WTC11 (cell line): ENCODE measurements around the gene MVD. TPM values are rescaled to one million over a fixed set of nuclear protein-coding genes. Genes with fewer than 3 reads are reported as not detected.

ENCODE experiments used
- ATAC-seq: fragments of 200-7000 bp; cut with Tn5 transposase; 2 replicates; pipeline ENCODE4 v1.10.0; 2021; ENCODE audit warnings: mild to moderate bottlenecking, moderate library complexity
- CTCF ChIA-PET: fragments of 300-600 bp; sonication (Branson Sonifier 250); formaldehyde crosslinking; loops from one replicate; lab custom pipeline; 2021; ENCODE audit warnings: antibody characterized with exemption; lab: Charles Lee
- POLR2A ChIA-PET: fragments of 350-600 bp; sonication (Branson Sonifier 250); formaldehyde crosslinking; loops from one replicate; lab custom pipeline; 2021; ENCODE audit warnings: antibody characterized with exemption; lab: Charles Lee
- DNase-seq: peaks from one replicate; pipeline ENCODE4 v3.0.0; 2021; ENCODE audit warnings: low spot score
- H3K27ac Mint-ChIP-seq: 2 replicates; pipeline ENCODE4 v1.8.0; 2021; ENCODE audit warnings: mixed read lengths
- H3K27me3 Mint-ChIP-seq: 2 replicates; pipeline ENCODE4 v1.8.0; 2021; ENCODE audit warnings: low read depth, mild to moderate bottlenecking, moderate library complexity, mixed read lengths
- H3K36me3 Mint-ChIP-seq: 2 replicates; pipeline ENCODE4 v1.8.0; 2021; ENCODE audit warnings: mixed read lengths
- H3K4me1 Mint-ChIP-seq: 2 replicates; pipeline ENCODE4 v1.8.0; 2022; ENCODE audit warnings: mixed read lengths
- H3K4me3 Mint-ChIP-seq: 2 replicates; pipeline ENCODE4 v1.8.0; 2021; ENCODE audit warnings: mild to moderate bottlenecking, moderate library complexity, mixed read lengths
- H3K9me3 Mint-ChIP-seq: 2 replicates; pipeline ENCODE4 v1.8.0; 2021; ENCODE audit warnings: mixed read lengths
- ATF3 ChIP-seq: sonication (generic); formaldehyde crosslinking; conservative IDR thresholded peaks from 2 replicates; pipeline ENCODE4 v1.8.1; 2022; ENCODE audit warnings: mild to moderate bottlenecking, missing genetic modification reagents
- ERG ChIP-seq: fragments of 250-450 bp; sonication (Bioruptor Pico); IDR thresholded peaks from 2 replicates; pipeline ENCODE4 v1.8.0; 2021; ENCODE audit warnings: mild to moderate bottlenecking
- ETV6 ChIP-seq: sonication (generic); formaldehyde crosslinking; IDR thresholded peaks from 2 replicates; pipeline ENCODE4 v1.8.1; 2022; ENCODE audit warnings: mild to moderate bottlenecking, missing genetic modification reagents
- FOXJ3 ChIP-seq: sonication (generic); formaldehyde crosslinking; IDR thresholded peaks from 2 replicates; pipeline ENCODE4 v1.9.0; 2021; ENCODE audit warnings: missing genetic modification reagents, mild to moderate bottlenecking, borderline replicate concordance
- FOXP1 ChIP-seq: sonication (generic); formaldehyde crosslinking; IDR thresholded peaks from 2 replicates; pipeline ENCODE4 v1.8.0; 2022; ENCODE audit warnings: missing genetic modification reagents, mild to moderate bottlenecking, moderate library complexity, borderline replicate concordance
- GABPB1 ChIP-seq: sonication (generic); formaldehyde crosslinking; IDR thresholded peaks from 2 replicates; pipeline ENCODE4 v1.8.1; 2023; ENCODE audit warnings: mild to moderate bottlenecking, missing genetic modification reagents
- JAZF1 ChIP-seq: fragments of 250-450 bp; sonication (Bioruptor Pico); IDR thresholded peaks from 2 replicates; pipeline ENCODE4 v1.9.0; 2021; ENCODE audit warnings: moderate library complexity, mild to moderate bottlenecking, inconsistent platforms
- NFE2L1 ChIP-seq: sonication (generic); formaldehyde crosslinking; IDR thresholded peaks from 2 replicates; pipeline ENCODE4 v1.8.1; 2023; ENCODE audit warnings: missing genetic modification reagents
- NR1H2 ChIP-seq: sonication (generic); formaldehyde crosslinking; IDR thresholded peaks from 2 replicates; pipeline ENCODE4 v1.9.0; 2021; ENCODE audit warnings: mild to moderate bottlenecking, moderate library complexity, missing genetic modification reagents
- NR3C1 ChIP-seq: sonication (generic); formaldehyde crosslinking; conservative IDR thresholded peaks from 2 replicates; pipeline ENCODE4 v1.8.1; 2023; ENCODE audit warnings: low read depth, mild to moderate bottlenecking, missing genetic modification reagents
- PRRX2 ChIP-seq: fragments of 250-450 bp; sonication (Bioruptor Pico); IDR thresholded peaks from 2 replicates; pipeline ENCODE4 v1.8.0; 2021; ENCODE audit warnings: mild to moderate bottlenecking
- RELA ChIP-seq: sonication (generic); formaldehyde crosslinking; IDR thresholded peaks from 2 replicates; pipeline ENCODE4 v1.8.1; 2022; ENCODE audit warnings: missing genetic modification reagents, mild to moderate bottlenecking, borderline replicate concordance
- STAT6 ChIP-seq: sonication (generic); formaldehyde crosslinking; conservative IDR thresholded peaks from 2 replicates; pipeline ENCODE4 v1.8.1; 2023; ENCODE audit warnings: mild to moderate bottlenecking, low read depth, missing genetic modification reagents, moderate library complexity
- ZBTB21 ChIP-seq: sonication (generic); formaldehyde crosslinking; IDR thresholded peaks from 2 replicates; pipeline ENCODE4 v1.8.1; 2023; ENCODE audit warnings: mild to moderate bottlenecking, missing genetic modification reagents, borderline replicate concordance
- ZNF121 ChIP-seq: sonication (generic); formaldehyde crosslinking; IDR thresholded peaks from 2 replicates; pipeline ENCODE4 v1.8.0; 2023; ENCODE audit warnings: missing genetic modification reagents
- ZNF232 ChIP-seq: sonication (generic); formaldehyde crosslinking; IDR thresholded peaks from 2 replicates; pipeline ENCODE4 v1.8.0; 2022; ENCODE audit warnings: mild to moderate bottlenecking, missing genetic modification reagents
- ZNF423 ChIP-seq: fragments of 250-450 bp; sonication (Bioruptor Pico); IDR thresholded peaks from 2 replicates; pipeline ENCODE4 v2.1.2; 2022; ENCODE audit warnings: mild to moderate bottlenecking, moderate library complexity
- ZNF425 ChIP-seq: fragments of 250-450 bp; sonication (Bioruptor Pico); conservative IDR thresholded peaks from 2 replicates; pipeline ENCODE4 v1.9.0; 2021; ENCODE audit warnings: mild to moderate bottlenecking
- total RNA-seq: library from RNA; stranded (reverse); gene quantifications from 3 replicates; pipeline ENCODE4 v1.2.3, GENCODE V29; 2021
- TF ChIP-seq, protein P1 (sequence below): fragments of 250-450 bp; sonication (Bioruptor Pico); IDR thresholded peaks from 2 replicates; pipeline ENCODE4 v1.9.0; 2021; ENCODE audit warnings: moderate library complexity, mild to moderate bottlenecking, inconsistent platforms, borderline replicate concordance
- TF ChIP-seq, protein P2 (sequence below): sonication (generic); formaldehyde crosslinking; IDR thresholded peaks from 2 replicates; pipeline ENCODE4 v1.8.1; 2022; ENCODE audit warnings: low read depth, missing genetic modification reagents, borderline replicate concordance
- TF ChIP-seq, protein P3 (sequence below): fragments of 250-450 bp; sonication (Bioruptor Pico); IDR thresholded peaks from 2 replicates; pipeline ENCODE4 v2.1.2; 2022; ENCODE audit warnings: mild to moderate bottlenecking, moderate library complexity
- TF ChIP-seq, protein P4 (sequence below): sonication (generic); formaldehyde crosslinking; IDR thresholded peaks from 2 replicates; pipeline ENCODE4 v1.8.0; 2022; ENCODE audit warnings: mild to moderate bottlenecking, missing genetic modification reagents

Gene MVD
- total RNA-seq, 1 experiment from 2014 or later, result 113 TPM

DNA sequence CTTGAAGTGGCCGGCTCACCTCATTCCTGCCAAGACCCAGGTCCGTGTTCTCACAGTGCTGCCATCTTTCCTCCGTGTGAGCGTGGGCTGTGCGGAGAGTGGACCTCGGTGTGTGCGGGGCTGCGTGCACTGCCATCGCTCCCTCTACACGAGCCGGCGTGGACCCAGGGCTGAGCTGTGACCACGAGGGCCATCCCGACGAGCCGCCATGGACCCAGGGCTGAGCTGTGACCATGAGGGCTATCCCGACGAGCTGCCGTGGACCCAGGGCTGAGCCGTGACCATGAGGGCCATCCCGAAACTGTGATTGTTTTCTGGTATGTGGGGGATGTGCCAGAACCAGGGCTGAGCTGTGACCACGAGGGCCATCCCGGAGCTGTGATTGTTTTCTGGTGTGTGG, 8.9 kb upstream of the MVD start (continued):
- TF ChIP-seq ZNF425 (CRISPR knock-in tag) (no peak), RELA (CRISPR knock-in tag) (no peak), ERG (no peak), ETV6 (CRISPR knock-in tag) (no peak), ZBTB21 (CRISPR knock-in tag) (no peak), FOXP1 (CRISPR knock-in tag) (no peak), FOXJ3 (CRISPR knock-in tag) (no peak)

- CTCF ChIA-PET, result interaction anchor here (1.7 to 8.4 kb wide), 3 partner anchors 10 to 37 kb away, joined by 3 to 111 read pairs (median 8); partner anchors contain the start of gene SNAI3
- POLR2A ChIA-PET, result interaction anchor here (1.0 kb wide), 1 partner anchor 7 kb away, joined by 3 read pairs; the partner anchor contains the start of gene MVD
- no peak for ATAC-seq
- no peak for DNase-seq
- peaks cover 7% of the 10 kb centered on the region for H3K9me3 Mint-ChIP-seq
- peaks cover 4% of the 10 kb centered on the region for H3K4me1 Mint-ChIP-seq
- H3K36me3 Mint-ChIP-seq, result peaks cover 12% of the 10 kb centered on the region
- no peak overlapping the region for H3K4me3 Mint-ChIP-seq
- no peak overlapping the region for H3K27ac Mint-ChIP-seq
- no peaks in the 10 kb centered on the region for H3K27me3 Mint-ChIP-seq
- TF ChIP-seq, protein P1, sequence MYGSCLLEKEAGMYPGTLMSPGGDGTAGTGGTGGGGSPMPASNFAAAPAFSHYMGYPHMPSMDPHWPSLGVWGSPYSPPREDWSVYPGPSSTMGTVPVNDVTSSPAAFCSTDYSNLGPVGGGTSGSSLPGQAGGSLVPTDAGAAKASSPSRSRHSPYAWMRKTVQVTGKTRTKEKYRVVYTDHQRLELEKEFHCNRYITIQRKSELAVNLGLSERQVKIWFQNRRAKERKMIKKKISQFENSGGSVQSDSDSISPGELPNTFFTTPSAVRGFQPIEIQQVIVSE, result no peak
- TF ChIP-seq ZNF121 (CRISPR knock-in tag) (no peak), NFE2L1 (no peak), ZNF232 (CRISPR knock-in tag) (no peak), NR3C1 (CRISPR knock-in tag) (no peak), STAT6 (CRISPR knock-in tag) (no peak), ZNF423 (CRISPR knock-in tag) (no peak), PRRX2 (CRISPR knock-in tag) (no peak), ATF3 (no peak), ZBTB21 (CRISPR knock-in tag) (no peak), GABPB1 (CRISPR knock-in tag) (no peak), JAZF1 (CRISPR knock-in tag) (no peak), ZNF425 (CRISPR knock-in tag) (no peak), NR1H2 (CRISPR knock-in tag) (no peak)
- TF ChIP-seq, protein P2, sequence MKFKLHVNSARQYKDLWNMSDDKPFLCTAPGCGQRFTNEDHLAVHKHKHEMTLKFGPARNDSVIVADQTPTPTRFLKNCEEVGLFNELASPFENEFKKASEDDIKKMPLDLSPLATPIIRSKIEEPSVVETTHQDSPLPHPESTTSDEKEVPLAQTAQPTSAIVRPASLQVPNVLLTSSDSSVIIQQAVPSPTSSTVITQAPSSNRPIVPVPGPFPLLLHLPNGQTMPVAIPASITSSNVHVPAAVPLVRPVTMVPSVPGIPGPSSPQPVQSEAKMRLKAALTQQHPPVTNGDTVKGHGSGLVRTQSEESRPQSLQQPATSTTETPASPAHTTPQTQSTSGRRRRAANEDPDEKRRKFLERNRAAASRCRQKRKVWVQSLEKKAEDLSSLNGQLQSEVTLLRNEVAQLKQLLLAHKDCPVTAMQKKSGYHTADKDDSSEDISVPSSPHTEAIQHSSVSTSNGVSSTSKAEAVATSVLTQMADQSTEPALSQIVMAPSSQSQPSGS, result no peak
- TF ChIP-seq, protein P3, sequence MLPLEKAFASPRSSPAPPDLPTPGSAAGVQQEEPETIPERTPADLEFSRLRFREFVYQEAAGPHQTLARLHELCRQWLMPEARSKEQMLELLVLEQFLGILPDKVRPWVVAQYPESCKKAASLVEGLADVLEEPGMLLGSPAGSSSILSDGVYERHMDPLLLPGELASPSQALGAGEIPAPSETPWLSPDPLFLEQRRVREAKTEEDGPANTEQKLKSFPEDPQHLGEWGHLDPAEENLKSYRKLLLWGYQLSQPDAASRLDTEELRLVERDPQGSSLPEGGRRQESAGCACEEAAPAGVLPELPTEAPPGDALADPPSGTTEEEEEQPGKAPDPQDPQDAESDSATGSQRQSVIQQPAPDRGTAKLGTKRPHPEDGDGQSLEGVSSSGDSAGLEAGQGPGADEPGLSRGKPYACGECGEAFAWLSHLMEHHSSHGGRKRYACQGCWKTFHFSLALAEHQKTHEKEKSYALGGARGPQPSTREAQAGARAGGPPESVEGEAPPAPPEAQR, result no peak
- TF ChIP-seq, protein P4, sequence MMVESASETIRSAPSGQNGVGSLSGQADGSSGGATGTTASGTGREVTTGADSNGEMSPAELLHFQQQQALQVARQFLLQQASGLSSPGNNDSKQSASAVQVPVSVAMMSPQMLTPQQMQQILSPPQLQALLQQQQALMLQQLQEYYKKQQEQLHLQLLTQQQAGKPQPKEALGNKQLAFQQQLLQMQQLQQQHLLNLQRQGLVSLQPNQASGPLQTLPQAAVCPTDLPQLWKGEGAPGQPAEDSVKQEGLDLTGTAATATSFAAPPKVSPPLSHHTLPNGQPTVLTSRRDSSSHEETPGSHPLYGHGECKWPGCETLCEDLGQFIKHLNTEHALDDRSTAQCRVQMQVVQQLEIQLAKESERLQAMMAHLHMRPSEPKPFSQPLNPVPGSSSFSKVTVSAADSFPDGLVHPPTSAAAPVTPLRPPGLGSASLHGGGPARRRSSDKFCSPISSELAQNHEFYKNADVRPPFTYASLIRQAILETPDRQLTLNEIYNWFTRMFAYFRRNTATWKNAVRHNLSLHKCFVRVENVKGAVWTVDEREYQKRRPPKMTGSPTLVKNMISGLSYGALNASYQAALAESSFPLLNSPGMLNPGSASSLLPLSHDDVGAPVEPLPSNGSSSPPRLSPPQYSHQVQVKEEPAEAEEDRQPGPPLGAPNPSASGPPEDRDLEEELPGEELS (CRISPR knock-in tag), result no peak
Measured at GRCh38 chr16:88669980-88670379, 7.1 kb upstream of the MVD start.
